ENCODE results near the gene PI4KA. TPM values are rescaled to one million over a fixed set of nuclear protein-coding genes. Genes with fewer than 3 reads are reported as not detected.
"Not testable (repeated sequence)": the region's sequence is repeated elsewhere in the genome, so short reads cannot be mapped to it uniquely, and the experiment has no call there.

The PI4KA gene
- polyA plus RNA-seq, 4 donors, result 54.0 to 73.4 (median 63.3) TPM

- DNase-seq (ENCODE audit: low read depth in 4 of 4, low spot score in 3 of 4), result no peak
Observed at GRCh38 chr22:20672082-20672424, 186.6 kb downstream of the PI4KA start.

GRCh38 chr22:20671409-20672081, 187.1 kb downstream of the PI4KA start:
- no peak for DNase-seq (ENCODE audit: low read depth in 4 of 4, low spot score in 3 of 4)

DNA sequence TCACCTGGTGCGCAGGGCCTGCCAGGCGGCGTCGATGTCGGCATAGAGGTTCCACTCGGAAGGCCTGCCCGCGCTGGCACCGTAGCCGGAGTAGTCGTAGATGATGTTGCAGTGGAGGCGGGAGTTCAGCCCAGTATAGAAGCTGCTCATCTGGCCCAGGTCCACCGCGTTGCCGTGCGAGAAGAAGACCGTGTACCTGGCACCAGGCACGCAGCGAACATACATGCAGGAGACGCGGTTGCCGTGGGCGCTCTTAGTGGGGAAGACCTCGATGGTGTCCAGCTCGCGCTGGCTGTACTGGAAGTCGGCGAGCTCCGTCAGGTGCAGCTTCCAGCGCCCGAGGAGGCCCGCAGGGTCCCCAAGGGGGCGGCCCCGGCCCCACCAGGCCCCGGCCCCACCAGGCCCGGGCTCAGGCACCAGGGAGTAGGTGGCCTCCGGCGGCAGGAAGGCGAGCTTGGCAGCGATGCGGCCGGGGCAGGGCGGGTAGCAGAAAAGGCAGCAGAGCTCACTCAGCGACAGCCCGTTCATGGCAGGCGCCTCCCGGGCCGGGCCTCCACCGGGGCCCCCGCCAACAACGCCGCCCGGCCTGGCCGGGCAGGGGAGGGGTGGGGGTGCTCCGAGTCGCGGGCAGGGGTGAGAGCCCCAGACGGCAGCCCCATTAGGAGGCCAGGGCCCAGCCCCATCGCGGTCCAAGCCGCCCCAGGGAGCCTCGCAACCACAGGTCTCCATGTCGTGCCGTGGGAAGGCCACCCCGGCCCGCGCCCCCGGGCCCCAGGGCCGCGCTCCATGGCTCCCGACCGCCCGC, 188.0 kb downstream of the PI4KA start:
- DNase-seq (ENCODE audit: low read depth in 4 of 4, low spot score in 3 of 4), result not testable (repeated sequence)

DNA sequence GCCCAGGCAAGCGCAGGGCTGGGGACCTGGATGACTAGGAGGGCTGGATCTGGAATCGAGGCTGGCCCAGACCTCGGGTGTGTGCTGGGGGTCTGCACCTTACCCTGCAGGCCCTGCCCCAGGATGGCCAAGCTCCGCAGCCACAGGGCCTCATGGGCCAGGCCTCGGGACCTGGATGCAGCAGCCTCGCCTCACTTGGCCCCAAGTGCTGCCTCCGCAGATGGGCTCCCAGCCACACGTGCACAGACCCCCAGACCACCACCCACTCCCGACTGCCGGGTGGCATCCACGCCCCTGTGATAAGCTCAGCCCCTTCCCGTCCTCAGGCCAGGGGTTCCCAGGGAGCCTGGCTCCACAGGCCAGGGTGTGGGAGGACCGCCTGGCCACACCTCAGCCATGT, 188.7 kb downstream of the PI4KA start:
- not testable (repeated sequence) for DNase-seq (ENCODE audit: low read depth in 4 of 4, low spot score in 3 of 4)

DNA sequence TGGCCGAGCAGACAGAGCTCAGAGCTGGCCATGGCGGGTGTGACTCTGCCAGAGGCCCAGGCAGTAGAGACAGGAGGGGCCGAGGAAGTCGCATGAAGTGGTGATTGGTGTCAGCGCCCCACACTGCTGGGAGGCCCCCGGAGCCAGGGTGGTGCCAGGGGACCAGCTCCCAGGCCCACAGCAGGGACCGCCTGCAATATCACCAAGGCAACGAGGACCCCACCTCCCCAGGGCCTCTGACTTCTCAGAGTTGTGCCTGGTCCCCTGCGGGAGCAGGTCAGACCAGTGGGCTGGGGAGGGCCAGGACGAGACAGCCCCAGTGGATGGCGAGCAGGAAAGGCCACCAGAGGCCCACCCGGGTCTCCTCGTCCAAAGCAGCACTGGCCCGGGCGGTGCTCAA, 189.1 kb downstream of the PI4KA start:
- DNase-seq (ENCODE audit: low read depth in 4 of 4, low spot score in 3 of 4), result not testable (repeated sequence)

- DNase-seq (ENCODE audit: low read depth in 4 of 4, low spot score in 3 of 4), result not testable (repeated sequence)
Observed at GRCh38 chr22:20668769-20669168, 189.8 kb downstream of the PI4KA start.

DNA sequence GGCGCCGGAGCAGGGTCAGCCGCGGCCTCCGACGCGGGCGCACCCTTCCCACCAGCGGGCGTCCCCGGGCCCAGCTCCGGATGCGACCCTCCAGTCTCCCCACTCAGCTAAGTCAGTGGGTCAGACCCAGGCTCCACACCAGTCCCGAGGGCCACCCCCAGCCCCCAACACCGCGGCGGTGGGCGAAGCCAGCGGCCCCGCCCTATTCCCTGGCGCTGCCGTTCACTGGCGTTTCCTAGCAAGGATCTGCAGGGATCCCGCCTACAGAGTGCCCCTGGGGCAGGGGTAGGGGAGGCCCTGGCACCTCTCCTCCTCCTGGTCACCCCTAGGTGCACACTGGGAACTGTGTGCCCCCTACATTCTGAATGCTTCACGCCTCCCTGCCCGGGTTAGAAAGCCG, 190.4 kb downstream of the PI4KA start:
- not testable (repeated sequence) for DNase-seq (ENCODE audit: low read depth in 4 of 4, low spot score in 3 of 4)

GRCh38 chr22:20667548-20667947, 191.1 kb downstream of the PI4KA start:
- not testable (repeated sequence) for DNase-seq (ENCODE audit: low read depth in 4 of 4, low spot score in 3 of 4)

GRCh38 chr22:20666560-20666959, 192.1 kb downstream of the PI4KA start:
- no peak for DNase-seq (ENCODE audit: low read depth in 4 of 4, low spot score in 3 of 4)

- DNase-seq (ENCODE audit: low read depth in 4 of 4, low spot score in 3 of 4), result no peak
Observed at GRCh38 chr22:20664594-20664959, 194.0 kb downstream of the PI4KA start.

DNA sequence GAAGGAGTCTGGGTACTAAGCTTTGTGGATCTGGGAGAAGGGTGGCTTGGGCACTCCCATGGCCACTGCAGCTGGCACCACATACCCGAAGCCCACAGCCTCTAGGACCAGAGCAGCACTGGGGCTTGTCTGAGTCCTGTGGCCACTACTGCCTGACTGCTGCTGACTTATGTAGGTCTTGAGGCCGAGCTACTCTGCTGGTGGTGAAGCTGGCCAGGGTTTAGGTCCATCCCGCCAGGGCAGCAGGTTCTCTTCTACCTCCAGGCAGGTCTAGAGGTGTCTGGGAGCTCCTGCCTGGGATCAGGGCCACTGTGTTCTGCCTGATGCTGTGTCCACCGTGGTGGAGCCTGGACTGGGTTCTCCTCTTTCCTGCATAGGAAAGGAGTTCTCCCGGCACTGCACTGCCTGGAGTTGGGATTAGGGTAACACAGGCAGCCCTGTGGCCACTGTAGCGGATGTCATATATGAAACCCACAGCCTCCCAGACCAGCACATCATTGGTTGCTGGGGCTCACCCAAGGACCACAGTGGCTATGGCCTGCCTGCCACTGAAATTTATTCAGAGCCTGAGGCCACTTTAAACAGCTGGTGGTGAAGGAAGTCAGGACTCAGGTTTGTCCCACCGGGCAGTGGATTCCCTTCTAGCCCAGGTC, 194.5 kb downstream of the PI4KA start:
- DNase-seq (ENCODE audit: low read depth in 4 of 4, low spot score in 3 of 4), result no peak

- no peak for DNase-seq (ENCODE audit: low read depth in 4 of 4, low spot score in 3 of 4)
Observed at GRCh38 chr22:20663137-20663828, 195.3 kb downstream of the PI4KA start.

GRCh38 chr22:20662524-20663036, 196.0 kb downstream of the PI4KA start:
- DNase-seq (ENCODE audit: low read depth in 4 of 4, low spot score in 3 of 4), result not testable (repeated sequence)

DNA sequence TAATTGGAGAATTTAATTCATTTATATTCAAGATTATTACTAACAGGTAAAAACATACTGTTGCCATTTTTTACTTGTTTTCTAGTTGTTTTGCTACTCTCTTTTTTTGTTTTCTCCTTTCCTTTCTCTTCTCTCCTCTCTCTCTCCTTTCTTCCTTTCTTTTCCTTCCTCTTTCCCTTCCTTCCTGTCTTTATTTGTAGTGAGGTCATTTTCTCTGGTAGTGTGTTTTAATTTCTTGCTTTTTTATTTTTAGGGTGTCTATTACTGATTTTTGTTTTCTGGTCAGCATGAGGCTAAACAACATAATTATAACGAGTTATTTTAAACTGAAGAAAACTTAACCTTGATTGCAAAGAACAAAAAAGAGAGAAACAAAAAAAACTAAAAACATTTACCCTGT, 197.1 kb downstream of the PI4KA start:
- no peak for DNase-seq (ENCODE audit: low read depth in 4 of 4, low spot score in 3 of 4)

DNA sequence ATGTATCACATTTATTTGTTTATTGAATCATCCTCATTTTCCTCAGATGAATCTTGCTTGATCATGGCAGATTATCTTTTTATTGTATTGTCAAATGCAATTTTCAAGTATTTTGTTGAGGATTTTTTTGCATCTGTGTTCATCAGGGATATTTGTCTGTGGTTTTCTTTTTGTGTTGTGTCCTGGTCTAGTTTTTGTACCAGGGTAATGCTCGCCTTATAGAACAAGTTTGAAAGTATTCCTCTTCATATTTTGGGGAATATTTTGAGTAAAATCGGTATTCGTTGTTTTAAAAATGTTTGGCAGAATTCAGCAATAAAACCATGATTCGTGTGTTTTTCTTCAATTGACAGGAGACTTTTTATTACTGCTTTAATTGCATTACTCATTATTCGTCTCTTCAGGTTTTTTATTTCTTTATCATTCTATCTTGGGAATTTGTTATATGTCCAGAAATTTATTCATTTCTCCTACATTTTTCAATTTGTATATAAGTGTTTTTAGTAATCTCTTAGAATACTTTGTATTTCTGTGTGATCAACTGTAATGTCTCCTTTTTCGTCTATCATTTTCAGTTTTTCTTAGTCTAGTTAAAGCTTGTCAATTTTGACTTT, 198.1 kb downstream of the PI4KA start:
- no peak for DNase-seq (ENCODE audit: low read depth in 4 of 4, low spot score in 3 of 4)

DNA sequence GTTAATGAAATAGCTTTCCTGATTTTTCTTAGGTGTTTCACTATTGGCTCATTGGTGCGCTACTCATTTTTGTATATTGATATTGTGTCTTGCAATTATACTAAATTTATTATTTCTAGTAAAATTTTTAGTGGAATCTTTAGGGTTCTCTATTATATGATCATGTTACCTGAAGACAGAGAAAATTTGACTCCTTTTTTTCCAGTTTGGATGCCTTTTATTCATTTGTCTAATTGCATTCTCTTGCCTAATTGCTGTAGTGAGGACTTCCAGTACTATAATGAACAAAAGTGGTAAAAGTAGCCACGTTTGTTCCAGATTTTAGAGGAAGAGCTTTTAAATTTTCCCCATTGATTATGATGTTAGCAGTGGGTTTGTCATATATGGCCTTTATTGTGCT, 198.7 kb downstream of the PI4KA start:
- DNase-seq (ENCODE audit: low read depth in 4 of 4, low spot score in 3 of 4), result no peak

- no peak for DNase-seq (ENCODE audit: low read depth in 4 of 4, low spot score in 3 of 4)
Observed at GRCh38 chr22:20659258-20659657, 199.4 kb downstream of the PI4KA start.

DNA sequence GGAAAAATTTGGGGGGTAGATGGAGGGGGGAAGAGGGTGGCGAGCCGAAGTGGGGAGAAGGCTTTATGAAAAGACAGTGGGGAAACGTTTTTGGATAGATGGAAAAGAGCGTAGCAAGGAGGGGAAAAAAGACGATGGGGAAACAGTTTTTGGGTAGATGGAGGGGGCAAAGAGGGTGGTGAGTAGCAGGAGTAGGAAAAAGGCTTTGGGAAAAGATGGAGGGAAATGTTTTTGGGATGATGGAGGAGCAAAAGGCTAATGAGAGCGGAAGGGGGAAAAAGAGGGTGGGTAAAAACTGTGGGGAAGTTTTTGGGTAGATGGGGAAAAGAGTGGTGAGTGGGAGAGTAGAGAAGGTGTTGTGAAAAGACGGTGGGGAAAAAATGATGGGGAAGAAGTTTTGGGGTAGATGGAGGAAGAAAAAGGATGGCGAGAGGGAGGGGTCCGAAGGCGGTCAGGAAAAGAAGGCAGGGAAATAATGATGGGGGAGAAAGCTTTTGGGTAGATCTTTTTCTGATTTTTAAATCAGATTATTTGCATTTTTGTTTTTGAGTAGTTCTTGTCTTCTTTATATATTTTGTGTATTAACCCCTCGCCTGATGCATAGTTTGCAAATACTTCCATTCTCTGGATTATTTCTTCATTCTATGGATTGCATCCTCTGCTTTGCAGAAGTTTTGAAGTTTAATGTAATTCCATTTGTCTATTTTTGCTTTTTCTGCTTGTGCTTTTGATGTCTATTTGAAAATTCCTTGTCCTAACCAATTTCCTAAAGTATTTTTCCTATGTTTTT, 200.0 kb downstream of the PI4KA start:
- no peak for DNase-seq (ENCODE audit: low read depth in 4 of 4, low spot score in 3 of 4)

DNA sequence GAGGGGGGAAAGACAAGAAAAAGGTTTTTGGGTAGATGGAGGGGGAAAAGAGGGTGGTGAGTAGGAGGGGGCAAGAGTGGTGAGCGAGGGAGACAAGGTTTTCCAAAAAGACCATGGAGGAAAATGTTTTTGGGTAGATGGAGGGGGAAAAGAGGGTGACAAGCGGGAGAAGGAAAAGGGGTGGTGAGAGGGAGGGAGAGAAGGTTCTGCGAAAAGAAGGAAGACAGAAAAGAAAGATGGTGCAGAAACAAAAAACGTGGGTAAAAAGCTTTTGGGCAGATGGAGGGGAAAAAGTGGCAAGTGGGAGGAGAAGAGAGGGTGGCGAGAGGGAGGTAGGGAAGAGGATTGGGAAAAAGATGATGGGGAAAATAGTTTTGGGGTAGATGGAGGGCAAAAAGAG, 200.6 kb downstream of the PI4KA start:
- no peak for DNase-seq (ENCODE audit: low read depth in 4 of 4, low spot score in 3 of 4)

All from right renal pelvis (tissue), 4 donors.